NCI-H1417 treated with DMSO at 0.1 percent for 48 hours (cell line): ENCODE data around the gene KHSRP.
"Not testable (repeated sequence)": the region's sequence is repeated elsewhere in the genome, so short reads cannot be mapped to it uniquely, and the experiment has no call there.

Experiments used
- DNase-seq: peaks from one replicate; lab custom pipeline; 2025; lab: John Stamatoyannopoulos, UW

Gene KHSRP

DNA sequence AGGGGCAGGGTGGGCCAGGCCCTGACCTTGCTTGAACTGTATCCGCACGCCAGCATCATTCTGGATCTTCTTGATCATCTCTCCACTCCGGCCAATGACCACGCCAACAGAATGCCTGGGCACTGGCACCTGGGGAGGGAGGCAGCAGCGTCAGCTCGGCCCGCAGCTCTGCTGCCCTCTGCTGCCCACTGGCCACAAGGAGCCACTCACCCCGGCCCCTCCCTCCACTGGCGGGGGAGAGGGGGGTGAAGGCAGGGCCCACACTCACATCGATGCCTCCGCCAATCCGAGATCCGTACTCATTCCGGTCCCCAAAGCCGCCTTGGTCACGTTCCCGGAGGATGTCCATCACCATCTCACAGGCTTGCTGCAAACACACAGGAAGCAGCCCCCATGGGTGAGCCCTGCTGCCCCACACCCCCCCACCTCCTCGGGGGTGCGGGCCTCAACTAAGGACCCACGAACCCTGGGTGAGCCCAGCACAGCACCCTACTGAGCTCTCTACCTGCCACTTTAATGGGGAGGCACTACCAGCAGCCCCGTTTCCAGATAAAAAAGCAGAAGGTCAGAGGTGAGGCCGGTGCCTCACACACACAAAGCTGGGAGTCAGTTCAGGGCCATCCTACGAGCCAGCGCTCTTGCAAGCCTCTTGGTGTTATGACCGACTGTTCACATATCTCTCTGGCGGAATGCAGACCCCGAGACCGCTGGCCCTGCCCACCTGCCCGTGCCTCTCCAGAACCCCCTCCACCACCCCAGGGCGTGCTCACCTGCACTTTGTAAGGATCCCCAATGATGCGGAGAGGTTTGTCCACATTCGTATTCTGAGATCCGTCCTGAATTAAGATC lies 6.7 kb downstream of the KHSRP start:
- DNase-seq = no peak

DNA sequence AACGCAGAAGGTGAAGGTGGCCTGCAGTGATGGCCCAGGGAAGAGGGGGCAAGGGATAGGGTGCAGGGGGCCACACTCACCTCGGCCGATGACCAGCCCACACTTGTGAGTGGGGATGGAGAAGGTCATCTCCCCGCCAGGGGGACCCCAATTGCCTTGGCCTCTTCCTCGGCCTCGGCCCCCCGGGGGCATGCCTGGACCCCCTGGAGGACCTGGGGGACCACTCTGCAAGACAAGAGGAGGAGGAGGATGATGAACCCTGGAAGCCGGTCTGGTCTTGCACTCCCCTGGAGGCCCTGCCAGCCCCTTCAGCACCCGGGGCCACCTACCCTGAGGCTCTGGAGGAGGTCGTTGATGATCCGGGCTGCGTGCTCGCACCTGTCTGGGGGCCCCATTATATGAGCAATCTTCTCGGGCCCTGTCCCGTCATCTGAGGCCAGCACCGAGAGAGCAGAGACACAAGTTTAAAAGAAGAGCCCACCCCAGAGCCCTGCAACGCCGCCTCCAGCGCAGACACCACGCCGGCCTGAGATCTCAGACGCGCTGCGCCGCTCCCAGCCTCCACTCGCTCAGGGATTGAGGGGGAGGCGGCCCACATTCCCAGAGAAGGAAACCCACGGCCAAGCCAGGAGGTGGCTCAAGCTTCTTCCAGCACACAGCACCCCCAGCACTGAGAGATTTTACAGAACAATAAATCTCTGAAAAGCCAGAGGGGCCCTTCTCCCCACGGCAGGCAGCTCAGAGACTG lies 7.8 kb downstream of the KHSRP start:
- no peak for DNase-seq

DNA sequence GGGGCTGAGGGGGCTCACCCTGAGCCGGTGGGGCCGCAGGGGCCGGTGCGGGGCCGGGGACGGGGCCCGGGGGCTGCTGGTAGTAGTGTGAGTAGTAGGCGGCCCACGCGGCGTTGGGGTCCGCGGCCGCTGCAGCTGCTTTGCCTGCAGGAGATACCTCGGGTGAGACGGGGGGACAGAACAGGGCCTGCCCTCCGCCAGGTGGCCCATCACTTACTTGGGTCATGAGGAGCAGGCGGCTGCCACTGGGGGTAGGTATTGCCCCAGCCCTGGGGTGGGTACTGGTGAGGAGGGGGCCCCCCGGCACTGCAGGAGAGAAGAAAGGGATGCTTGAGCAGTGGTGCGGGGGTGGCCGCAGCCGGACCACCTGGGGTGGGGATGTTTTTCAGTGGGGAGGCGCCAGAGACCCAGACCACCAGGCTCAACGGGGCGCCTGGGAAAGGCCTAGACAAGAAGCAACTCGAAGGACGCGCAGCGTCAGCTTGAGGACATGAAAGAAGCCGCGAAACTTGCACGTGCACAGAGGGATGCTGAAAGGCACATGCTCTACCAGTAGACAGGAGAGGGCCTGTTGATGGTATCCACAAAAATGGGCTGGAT lies 8.9 kb downstream of the KHSRP start:
- no peak for DNase-seq

DNA sequence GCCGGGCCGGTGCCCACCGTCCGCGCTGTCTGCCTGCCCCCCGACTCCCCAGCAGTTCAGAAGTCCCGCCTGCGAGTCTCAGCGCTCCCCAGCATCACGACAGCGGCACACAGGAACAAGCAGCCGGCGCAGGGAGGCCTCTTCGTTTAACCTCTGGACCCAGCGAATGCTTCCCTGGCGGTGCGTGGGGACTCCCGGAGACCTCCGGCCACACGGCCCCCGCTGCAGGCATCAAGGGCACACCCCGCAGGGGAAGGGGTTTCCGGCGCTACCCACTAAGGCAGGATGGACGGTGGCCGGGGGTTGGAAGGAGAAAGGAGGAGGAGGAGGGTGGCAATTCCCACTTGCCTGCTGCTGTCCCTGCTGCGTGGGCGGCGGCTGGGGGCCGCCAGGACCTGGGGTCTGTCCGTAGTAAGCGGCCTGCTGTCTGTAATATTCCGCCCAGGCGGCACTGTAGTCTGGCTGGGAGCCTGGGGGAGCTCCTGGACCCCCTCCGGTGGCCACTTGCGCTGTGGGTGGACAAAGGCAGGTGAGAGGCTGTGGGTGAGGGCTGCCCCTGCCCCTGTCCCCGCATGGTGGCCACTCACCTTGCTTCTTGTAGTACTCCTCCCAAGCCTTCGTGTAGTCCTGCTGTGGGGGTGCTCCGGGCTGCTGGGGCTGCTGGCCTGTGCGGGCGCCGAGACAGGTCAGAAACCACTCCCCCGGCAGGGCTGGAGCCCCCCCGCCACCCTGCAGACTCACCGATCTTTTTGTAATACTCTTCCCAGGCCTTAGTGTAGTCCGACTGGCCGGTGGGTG lies 9.6 kb downstream of the KHSRP start:
- no peak for DNase-seq

DNA sequence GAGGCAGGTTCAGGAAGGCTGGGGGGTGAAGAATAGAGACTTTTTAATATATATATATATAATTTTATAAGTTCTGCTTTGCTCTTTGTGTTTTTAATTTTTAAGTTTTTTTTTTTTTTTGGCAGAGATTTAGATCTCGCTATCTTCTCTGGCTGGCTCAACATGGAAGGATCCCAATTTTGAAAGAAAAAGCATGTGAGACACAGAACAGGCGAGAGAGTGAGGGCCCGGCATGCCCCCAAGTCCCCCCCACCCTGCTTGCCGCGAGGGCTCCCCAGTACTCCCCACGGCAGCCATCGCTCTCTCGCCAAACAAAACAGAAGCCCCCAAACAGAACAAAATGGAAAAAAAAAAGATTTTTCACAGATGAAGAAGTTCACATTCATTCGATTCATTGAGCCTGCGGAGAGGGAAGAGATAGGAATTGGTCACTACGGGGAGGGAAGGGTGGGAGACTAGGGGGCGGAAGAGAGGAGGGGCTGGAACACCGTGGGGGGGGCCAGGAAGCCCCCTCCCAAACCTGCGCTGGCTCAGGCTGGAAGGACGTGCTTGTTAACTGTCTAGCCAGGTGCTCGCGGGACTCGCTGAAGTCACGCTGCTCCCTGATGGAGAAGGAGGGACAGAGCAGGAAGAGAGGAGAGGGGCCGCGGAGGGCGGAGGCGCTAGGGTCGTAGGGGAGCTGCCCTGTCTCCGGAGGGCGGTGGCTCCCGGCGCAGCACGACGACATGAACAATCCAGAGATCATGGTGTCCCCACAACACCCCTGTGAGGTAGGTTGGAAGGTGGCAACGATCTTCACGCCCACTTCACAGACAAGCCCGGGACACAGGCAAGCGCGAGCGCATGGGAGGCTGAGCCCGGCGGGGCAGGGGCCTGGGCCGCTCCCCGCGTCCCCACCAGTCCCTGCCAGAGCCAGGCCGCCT lies 10.6 kb downstream of the KHSRP start:
- no peak for DNase-seq

DNA sequence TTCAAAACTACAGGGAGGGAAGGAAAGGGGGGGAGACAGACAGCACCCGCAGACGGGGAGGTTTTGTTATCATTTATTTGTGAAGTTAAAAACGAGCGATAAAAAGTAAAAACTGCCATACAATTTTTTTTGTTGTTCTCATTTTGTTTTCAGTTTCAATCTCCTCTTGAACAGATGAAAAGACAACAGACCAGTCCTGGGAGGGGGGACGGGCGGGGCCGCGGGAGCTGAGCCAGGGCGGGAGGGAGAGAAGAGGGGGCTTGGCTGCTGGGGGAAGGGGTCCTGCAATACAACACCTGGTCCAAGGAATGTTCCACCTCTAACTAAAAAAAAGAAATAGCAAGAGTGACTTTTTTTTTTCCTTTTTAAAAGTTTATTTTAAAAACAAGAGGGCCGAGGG lies 11.3 kb downstream of the KHSRP start:
- no peak for DNase-seq

DNA sequence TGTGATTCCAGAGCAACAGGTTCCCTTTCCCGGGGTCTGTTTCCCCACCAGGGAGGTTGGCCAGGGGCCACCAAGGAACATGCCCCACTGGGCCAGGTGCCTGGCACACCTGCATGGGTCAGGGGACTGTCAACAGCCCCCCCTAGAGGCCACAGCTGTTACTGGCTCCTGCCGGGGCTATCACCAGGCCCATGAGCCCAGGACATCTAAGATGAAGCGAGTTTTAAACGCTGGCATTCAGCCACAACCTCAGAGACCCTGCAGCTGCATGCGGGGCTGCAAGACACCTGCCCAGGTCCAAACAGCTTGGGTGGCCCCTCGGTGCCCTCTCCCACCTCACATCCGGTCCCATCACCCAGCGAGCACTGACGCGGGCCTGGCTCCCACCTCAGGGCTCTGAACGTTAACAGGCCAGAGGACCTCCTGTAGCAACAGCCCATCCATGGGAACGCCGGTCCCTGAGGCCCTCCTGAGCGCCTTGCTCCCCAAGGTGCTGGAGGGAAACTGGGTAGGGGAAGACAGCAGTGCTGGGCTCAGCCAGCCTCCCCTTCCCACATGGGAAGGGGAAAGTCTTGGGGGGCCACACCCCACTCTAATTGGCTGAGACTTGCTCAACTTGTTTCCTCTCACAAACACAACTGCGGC lies 12.0 kb downstream of the KHSRP start:
- no peak for DNase-seq

DNA sequence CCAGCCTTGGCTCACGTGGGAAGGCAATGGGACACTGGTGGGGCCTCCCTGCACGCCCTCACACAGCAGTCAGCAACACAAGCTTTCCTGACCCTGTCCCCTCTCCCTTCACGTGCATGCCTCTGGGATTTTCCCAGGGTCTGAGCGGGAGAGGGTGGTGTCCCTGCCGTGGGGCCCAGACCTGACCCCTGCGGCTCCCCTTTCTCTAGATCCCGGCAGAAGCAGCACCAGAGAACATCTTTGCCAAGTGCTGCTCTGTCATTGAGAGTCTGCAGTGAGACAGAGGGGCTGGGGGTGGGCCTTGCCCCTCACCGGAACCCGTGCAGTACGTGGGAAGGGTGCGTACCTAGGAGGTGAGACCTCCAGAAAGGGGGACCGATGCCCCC lies 12.6 kb downstream of the KHSRP start:
- no peak for DNase-seq

DNA sequence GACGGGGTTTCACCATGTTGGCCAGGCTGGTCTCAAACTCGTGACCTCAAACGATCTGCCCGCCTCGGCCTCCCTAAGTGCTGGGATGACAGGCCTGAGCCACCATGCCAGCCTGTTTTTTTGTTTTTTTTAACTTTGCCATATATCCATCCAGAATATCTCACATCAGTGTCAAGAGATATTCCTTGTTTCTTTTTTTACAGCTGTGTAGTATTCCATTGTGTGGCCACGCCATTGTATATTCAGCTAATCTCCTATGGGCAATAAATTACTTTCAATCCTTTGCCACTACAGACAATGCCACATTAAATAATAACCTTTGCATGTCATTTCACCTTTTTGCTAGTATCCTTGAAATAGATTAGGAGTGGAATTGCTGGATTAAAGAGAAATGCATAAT lies 15.3 kb downstream of the KHSRP start:
- no peak for DNase-seq

DNA sequence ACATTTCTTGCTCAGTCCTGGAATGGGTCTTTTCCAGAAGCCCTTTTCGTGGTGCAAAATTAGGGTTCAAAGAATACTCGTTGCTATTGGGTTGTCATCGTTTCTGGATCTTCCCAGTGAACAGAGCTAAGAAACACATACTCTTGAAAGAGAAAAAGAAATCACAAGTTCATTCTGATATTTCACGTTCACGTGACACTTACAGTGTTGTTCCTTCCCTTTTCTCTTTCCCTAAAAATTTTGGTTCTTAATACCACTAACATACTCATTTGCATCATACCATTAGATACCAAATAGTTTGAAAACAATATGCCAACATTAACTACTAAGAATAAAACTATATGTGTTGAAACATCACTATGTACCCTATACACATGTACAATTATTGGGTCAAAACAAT lies 18.2 kb downstream of the KHSRP start:
- DNase-seq = no peak

DNA sequence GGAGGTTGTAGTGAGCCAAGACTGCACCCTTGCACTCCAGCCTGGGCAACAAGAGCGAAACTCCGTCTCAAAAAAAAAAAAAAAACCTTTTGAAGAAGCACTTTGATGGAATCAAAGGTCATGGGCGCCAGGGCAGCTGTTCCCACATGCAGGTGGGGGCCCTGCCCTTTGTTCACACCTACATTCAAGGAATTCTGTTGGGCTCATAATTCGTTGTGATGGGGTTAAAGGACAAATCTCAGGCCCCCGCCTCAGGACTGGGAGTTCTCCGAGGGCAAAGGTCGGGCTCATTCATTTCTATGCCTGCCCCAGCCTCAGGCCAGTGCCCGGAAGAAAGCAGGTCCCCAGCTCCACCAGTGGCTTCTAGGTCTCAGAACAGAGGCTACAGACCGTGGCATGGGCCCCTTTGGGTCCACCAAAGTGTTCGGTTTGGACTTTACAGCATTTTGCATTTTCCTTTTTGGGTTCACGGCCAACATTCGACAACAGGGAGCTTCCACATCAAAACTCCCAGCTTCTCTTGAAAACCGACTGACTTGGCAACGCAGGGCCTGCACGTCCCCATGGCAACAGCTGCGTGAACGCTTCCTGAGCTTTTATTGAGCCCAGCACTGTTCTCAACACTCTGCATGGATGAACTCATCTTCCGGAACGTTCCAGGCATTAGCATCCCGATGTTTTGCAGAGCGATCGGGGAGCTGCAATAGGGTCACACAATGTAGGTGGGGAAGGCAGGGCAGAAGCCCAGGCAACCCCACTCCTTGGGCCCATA lies 21.6 kb downstream of the KHSRP start:
- DNase-seq = no peak

DNA sequence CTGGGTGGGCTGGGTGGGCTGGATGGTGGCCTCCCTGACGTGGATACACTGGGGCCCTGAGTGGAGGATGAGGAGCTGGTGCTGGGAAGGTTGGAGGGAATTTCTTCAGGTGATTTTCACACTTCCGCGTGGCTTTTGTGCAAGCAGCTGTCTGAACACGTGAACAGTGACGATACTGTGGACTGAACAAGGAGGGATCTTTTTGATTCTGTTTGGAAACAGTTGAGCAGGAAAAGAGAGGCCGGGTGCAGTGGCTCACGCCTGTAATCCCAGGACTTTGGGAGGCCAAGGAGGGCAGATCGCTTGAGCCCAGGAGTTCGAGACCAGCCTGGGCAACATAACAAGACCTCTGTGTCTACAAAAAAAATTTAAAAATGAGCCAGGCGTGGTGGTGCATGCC lies 22.6 kb downstream of the KHSRP start:
- DNase-seq = no peak

DNA sequence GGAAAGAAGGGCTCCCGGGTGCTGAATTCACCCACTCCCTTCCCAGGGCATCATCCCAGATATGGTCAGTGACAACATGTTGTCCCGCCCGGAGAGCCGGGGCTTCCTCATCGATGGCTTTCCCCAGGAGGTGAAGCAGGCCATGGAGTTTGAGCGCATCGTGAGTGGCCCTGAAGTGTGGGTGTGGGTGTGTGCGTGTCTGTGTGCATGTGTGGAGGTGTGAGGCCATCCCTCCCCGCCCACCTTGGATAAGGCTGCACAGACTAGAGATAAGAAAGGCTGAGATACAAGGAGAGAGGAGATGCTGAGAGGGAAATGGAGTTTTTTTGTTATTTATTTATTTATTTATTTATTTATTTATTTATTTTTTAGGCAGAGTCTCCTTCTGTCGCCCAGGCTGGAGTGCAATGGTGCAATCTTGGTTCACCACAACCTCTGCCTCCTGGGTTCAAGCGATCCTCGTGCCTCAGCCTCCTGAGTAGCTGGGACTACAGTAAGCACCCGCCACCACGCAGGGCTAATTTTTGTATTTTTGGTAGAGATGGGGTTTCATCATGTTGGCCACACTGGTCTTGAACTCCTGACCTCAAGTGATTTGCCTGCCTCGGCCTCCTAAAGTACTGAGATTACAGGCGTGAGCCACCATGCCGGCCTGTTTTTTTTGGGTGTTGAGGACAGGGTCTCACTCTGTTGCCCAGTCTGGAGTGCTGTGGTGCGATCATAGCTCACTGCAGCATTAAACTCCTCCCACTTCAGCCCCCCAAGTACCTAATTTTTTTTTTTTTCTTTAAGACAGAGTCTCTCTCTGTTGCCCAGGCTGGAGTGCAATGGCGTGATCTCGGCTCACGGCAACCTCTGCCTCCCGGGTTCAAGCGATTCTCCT lies 24.3 kb downstream of the KHSRP start:
- not testable (repeated sequence) for DNase-seq

DNA sequence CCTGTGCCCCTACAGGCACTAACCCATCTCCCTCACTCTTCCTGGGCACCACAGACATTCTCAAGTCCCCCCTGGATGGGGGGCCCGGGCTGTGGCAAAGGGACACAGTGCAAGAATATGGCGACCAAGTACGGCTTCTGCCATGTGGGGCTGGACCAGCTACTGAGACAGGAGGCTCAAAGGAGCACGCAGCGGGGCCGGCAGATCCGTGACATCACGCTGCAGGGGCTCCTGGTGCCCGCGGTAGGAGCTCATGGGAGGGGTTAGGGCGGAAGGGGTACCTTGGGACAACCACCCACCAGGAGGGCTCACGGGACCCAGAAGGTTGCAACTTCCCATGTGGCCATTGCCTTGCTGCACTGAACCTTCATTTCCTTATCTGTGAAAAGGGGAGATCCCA lies 28.3 kb downstream of the KHSRP start:
- DNase-seq = no peak

DNA sequence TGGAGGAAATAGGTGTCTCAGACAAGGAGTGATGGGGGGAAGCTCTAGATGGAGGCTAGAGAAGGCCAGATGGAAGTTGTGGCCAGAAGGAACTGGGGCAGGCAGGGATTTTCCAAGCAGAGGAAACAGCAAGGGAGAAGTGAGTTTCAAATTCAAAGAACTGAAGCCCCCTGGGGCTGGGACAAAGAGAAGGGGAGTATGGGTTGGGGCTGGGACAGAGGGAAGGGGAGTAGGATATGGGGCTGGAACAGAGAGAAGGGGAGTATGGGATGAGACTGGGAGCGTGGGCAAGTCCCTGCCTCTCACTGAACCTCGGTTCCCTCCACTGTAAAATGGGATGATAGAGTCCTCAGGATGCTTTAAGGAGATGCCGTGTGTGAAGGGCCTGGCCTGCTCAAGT lies 29.8 kb downstream of the KHSRP start:
- DNase-seq = no peak

DNA sequence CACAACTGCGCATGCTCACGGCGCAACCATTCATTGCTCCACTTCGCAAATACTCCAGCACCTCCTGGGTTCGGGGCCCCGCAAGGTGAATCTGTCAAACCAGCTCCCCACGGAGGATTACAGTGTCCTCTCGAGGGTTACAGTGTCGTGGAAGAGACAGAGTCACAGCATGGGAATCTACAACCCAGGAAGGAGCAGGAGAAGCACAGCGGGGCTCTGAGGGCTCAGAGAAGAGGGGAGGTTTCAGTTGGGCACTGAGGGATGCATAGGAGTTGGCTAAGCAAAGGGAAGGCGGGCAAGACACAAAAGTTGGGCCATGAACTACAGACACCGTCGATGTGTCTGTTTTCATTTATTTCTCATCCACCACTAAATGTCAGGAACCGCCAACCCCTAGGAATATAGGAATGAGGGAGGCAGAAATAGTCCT lies 30.6 kb downstream of the KHSRP start:
- no peak for DNase-seq

DNA sequence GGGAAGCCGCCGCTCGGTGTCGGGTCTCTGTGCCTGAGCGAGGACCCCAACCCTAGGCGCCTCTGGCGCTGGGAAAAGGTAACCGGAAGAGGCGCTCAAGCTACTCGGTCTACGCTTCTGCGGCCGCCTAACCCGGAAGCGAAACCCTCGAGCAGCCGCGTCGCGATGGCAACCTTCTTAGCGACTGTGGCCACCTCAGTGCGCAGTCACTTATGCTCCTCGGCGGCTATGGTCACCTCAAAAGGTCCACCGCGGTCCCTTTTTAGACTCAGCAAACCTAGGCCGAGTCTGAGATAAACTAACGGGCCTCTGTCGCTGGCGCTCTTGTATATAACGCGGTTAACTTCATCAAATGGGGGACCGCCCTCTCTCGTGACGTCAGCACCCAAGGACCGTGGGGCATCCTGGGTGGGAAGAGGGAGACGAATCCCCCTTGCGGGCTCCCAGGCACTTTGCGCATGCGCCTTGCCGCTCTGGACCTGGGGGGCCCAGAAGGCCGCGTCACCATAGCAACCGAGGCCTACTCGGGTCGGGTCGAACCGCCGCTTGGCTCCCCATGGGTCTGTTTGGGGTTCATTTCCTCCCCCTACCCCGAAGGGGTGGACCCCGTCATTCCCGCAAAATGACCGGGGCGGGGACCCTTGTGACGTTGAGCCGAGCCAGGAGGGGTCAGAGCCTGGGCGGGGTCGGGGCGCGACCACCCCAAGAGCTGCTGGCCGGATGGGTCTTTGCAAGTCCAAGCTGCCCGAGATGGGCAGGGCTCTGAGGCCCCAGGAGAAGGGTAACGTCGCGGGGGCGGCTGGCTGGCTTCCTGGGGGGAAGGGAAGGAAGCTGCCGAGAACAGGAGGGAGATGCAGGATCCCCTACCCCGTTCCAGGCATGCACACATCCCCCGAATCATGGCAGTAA lies 31.3 kb downstream of the KHSRP start, which contains the start of gene GTF2F1:
Gene GTF2F1 (minus strand): TSS at position 91 of the 909 bp plus-strand sequence. CDS start 169 bp downstream, outside the sequence.
- DNase-seq = peak; percentile 92
